NCI-H2171 (cell line): ENCODE measurements around the gene B4GALT6.
A peak's percentile ranks its signal among the peaks of the same experiment; 100 is the strongest.
"Not testable (repeated sequence)": the region's sequence is repeated elsewhere in the genome, so short reads cannot be mapped to it uniquely, and the experiment has no call there.

ENCODE experiments used
- DNase-seq: peaks from one replicate; lab custom pipeline; 2025; lab: John Stamatoyannopoulos, UW

Gene B4GALT6, protein sequence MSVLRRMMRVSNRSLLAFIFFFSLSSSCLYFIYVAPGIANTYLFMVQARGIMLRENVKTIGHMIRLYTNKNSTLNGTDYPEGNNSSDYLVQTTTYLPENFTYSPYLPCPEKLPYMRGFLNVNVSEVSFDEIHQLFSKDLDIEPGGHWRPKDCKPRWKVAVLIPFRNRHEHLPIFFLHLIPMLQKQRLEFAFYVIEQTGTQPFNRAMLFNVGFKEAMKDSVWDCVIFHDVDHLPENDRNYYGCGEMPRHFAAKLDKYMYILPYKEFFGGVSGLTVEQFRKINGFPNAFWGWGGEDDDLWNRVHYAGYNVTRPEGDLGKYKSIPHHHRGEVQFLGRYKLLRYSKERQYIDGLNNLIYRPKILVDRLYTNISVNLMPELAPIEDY

DNA sequence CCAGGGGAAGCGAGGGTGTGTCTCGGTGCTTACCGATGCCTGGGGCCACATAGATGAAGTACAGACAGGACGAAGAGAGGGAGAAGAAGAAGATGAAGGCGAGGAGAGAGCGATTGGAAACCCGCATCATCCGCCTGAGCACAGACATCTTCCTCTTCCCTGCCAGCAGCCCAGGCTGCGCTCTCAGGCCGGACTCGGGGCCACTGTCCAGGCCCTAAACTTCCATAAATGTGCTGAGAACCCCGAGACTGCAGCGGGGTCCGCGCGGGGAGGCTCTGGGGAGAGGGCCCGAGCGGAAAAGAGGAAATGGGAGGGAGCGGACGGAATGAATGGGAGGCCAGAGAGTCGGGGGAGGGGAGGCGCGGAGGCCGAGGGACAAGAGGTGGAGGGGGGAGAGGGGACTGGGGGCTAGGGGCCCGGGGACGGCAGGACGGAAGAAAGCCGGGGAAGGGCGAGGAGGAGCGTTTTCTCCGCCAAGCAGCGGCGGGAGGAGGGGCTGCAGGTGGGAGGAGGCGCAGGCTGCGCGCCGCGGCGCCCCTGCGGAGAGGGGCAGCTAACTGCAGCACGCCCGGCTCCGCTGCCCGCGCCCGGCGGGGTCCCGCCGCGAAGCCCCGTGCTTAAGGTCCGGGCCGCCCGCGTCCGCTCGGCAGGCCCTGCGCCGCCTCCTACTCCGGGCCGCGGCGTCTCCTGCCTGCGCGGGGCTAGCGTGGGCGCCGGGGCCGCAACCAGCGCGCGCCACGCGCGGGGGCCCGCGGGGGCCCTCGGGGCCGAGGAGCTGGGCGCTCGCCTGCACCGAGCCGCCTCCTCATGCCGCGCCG lies at the start of gene B4GALT6:
Gene B4GALT6, minus strand, starts transcription at position 303 of the 818 bp plus-strand sequence. Its CDS starts 155 bp downstream, at position 148.
- DNase-seq = peak; percentile 34

DNA sequence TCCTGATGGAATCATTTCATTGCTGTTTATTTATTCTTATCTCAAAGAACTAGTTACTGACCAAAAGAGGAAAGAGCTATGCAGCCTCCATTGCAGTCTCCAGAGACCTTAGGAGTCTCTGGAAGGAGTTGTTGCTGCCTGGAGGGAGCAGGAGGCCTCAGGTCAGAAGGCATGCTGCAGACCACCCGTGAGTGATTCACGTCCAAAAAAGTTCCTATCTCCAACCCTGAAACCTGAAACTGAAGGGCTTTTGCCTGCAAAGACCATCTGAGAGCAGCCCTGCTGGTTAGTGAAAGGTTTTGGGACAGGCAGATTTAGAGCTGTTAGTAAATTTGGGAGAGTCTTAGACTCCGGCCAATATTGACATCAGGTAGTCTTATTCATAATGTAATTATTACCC lies 47.2 kb upstream of the B4GALT6 start:
- no peak for DNase-seq

DNA sequence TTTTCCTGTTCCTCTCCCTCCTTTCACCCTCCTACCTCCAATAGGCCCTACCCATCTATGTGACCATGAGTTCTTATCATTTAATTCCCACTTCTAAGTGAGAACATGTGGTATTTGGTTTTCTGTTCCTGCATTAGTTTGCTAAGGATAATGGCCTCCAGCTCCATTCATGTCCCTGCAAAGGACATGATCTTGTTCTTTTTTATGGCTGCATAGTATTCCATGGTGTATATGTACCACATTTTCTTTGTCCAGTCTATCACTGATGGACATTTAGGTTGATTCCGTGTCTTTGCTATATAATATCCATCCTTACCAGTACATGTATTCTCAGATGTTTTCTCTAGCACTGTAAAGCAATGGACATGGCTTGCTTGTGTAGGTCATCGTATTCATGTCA lies 44.8 kb upstream of the B4GALT6 start:
- DNase-seq = not testable (repeated sequence)

DNA sequence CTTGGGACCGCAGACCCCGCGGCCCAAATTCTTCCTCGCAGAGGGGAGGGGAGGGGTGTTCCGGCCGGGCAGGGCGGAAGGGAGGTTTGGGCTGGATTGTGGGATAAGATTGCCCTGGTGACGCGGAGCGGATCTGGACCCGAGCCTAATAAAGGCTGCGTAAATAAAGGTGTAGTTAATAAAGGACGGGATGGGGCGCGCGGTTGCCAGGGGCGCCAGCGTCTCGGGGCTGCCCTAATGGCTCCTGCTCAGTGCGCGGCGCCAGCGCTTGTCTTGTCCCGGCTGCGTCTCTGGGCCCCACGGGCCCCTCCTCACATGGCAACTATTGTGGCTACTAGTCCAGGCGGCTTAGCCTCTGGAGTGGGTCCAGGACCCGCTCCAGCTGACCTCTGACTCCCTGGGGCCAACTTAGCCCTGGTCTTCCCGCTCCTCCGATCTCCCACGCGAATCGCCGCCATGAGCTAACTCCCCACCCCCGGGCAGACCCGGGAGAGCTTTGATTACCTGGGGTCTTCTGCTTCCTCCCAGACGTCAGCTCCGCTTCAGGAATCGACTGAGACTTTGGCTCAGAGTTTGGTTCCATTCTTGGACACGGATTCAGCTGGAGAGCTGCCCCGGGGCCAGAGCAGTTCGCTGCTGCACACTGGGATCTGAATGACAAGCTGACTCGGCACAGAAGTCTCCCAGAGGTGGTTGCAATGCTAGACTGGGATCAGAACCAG lies 39.8 kb upstream of the B4GALT6 start:
- DNase-seq = peak; percentile 5

DNA sequence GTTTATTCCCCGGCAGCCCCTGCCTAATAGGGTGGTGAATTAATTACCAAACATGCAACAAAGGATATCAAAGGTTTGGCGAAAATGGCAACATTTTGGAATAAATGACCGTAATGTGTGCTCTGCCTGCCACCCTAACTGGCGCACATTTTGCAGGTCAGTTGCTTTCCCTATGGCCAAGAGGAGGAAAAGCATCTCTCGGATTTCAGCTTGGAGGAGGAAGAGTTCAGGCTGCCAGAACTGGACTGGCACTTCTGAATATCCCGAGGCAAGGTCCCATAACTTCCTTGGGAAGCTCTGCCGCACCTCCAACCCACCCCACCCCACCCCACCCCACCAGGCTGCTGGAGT lies 39.2 kb upstream of the B4GALT6 start:
- DNase-seq = no peak

DNA sequence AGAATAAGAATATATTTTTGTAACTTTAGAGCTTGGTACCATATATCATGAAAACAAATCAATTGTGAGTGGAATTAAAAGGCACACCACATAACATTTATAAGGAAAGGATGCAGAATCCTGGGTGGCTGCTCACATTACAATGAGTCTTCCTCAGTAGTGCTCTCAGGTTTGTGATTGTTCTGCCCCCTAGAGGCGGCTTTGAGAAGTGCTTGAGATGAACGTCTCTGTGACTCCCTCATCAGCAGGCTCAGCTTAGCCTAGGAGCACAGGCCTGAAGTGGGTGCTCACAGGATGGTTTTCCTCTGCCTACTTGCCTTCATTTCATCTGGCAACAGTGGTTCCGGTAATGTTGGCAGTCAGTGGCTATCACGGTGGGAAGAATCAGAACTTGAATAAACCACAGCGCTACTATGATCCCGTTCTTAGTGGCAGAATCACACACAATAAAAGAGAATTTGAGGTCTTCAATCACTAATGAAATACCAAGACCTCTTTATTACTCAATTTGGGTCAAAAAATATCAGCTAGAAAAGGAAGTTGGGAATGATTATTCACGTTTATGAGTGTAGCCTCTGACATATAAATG lies 38.1 kb upstream of the B4GALT6 start:
- DNase-seq = peak; percentile 15

DNA sequence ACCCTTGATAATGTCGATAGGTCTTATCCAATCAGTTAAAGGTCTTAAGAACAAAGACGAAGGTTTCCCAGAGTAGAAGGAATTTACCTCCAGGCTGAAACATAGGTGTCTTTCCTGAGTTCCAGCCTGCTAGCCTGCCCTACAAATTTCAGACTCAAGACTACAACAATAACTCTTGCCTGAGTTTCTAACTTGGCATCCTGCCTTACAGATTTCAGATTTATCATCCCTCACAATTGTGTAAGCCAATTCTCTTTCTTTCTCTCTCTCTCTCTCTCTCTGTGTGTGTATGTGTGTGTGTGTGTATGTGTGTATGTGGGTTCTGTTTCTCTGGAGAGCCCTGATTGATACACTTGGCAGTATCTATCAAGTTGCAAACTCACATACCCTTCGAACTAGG lies 37.2 kb upstream of the B4GALT6 start:
- DNase-seq = no peak

DNA sequence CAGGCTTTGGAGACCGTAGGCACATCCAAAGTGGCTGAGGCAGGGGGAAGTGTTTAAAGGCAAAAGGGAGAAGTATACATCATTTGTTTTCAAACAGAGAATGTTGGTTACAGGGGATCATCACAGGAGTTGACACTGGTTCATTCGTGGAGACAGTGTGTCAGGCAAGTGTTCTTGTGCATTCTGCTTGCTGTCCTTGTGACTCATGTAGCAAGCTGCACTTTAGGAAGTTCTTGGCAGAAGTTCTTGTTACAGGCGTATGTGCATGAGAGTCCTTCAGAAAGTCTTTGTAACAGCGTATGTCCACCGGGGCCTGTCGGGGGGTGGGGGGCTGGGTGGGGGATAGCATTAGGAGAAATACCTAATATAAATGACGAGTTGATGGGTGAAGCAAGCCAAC lies 36.5 kb upstream of the B4GALT6 start:
- no peak for DNase-seq

DNA sequence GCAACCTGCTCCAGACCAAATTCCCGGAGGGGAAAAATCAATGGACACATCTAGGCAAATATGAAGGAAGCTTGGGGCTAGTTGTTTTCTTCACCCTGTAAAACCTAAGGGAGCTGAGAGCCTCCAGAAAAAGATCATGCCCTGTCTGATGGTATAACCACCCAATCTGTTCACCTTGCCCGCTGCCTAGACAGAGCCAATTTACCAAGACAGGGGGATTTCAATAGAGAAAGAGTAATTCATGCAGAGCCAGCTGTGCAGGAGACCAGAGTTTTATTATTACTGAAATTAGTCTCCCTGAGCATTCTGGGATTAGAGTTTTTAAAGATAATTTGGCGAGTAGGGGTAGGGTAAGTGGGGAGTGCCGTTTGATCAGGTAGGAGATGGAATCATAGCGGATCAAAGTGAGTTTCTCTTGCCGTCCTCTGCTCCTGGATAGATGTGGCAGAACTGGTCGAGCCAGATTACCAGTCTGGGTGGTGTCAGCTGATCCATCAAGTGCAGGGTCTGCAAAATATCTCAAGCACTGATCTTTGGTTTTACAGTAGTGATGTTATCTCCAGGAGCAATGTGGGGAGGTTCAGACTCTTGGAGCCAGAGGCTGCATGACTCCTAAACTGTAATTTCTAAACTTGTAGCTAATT lies 35.1 kb upstream of the B4GALT6 start:
- no peak for DNase-seq

DNA sequence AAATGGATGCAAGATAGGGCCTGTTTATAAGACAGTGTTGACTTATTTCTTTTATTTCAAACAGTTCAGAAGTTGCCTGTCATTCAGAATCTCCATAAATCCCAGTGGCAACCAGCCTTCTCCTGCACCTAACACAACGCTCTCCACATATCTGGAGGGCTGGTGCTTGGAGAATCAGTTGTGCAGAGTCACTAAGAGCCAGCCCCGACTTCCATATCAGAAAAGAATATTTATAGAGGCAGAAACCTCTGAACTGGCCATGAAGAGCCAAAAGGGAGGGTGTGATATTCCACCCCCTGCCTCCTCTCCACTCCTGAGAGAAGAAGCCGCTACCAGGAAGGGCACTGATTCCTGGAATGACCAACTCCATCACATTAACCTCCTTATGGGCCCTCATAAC lies 34.0 kb upstream of the B4GALT6 start:
- DNase-seq = no peak

DNA sequence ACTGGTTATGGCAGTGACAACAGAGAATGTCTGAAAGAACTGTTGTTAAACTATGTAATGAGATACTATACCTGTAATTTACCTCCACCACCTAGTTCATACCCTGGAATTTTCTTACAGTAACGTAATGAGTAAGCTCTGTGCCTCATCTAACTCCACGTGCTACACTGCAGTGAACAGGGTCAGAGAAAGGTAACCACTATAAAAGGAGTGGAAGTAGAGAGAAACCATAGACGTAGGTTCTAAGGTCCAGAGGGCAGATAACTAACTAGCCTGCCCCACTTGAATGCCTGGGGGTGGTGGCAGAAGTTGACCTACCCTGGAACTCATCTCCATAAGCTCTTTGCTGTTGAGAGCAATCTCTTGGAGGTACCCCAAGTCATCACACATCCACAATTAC lies 32.0 kb upstream of the B4GALT6 start:
- DNase-seq = no peak

DNA sequence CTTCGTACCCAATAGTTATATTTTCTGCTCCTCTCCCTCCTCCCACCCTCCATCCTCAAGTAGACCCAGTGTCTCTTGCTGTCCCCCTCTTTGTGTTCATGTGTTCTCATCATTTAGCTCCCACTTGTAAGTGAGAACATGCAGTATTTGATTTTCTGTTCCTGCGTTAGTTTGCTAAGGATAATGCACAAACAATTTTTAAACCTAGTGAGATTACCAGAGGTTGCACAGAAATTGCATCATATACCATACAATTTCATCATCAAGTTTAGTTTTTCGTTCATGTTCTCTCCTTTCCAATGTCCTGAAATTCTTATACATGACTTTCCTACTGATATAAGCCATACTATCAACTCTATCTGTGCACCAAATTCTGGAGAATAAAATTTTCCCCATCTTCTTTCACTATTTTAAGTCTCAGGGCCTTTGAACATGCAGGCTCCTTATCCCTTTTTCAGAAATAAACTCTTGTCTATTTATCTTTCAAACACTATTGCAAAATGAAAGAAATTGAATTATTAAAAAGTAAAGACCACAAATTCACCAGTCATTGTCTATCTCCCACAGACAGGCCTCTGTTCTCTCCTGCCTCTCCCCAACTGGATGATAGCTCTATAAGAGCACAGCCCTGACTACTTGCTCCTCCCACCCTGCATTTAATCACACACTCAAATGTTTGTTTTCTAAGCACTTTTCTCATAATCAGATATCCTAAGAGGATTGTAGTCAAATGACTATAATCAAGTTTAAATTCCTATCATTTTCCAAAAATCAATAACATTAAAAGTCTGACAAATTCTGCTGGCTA lies 27.2 kb upstream of the B4GALT6 start:
- no peak for DNase-seq

DNA sequence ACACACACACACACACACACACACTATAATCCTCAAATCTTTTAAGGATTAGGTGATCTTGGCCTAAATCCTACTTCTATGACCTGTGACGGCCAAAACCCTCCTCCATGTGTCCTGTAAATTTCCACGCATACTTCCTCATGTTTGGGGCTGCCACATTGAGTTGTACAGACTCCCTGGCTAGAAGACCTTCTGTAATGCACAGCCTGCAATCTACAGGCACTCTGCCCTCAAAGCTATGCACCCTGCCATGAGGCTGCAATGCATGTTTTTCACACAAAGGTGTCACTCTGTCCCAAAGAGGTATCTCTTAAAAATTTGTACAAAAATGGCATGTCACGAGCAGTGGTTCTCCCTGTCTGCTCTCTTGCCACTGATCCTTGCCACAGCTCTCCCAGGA lies 26.4 kb upstream of the B4GALT6 start:
- no peak for DNase-seq

DNA sequence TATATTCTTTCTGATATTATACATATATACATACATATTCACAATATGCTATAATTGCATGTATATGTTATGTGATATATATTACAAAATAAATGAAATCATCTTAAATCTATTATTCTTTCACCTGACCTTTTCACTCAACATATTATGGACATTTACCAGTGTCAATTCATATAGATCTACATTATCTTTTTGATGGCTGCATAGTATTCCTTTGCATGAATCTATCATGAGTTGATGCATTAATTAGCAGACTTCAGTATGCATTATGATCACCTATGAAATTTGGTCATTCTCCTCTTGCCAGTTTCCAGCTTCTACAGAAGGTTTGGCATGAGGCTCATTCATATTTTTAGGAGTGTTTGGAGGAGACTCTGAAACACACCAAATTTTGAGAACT lies 23.4 kb upstream of the B4GALT6 start:
- no peak for DNase-seq

DNA sequence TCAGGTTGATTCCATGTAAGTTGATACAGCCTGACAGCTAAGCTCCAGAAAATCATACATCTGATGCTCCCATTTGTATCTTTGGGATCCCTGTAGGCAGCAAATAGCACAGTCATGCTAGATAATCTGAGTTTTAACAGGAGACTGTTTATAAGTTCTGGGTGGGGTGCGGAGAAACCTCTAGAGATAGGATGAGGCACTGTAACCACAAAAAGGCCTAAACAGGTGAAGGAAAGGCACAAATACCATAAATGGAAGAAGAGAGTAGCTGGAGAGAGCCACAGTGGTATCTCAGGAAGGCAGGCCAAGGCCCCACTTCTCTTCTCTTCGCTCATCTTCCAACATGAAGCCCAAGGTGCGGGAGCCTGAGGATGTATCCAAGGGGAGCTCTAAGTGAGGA lies 18.1 kb upstream of the B4GALT6 start:
- DNase-seq = no peak

DNA sequence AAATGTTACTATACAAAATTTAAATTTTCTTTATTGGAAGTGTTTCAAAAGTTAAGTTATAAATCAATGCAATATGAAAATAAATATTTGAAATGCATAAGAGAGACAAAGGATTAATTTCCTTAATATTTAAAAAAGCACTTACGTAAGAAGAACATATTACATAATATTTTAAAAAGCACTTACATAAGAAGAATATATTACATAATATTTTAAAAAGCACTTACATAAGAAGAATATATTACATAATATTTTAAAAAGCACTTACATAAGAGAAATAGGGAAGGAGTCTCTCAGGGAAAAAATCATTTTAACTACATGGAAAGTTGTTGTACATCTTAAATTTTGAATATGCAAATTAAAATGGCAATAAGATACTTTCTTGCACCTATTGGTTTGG lies 17.4 kb upstream of the B4GALT6 start:
- no peak for DNase-seq

DNA sequence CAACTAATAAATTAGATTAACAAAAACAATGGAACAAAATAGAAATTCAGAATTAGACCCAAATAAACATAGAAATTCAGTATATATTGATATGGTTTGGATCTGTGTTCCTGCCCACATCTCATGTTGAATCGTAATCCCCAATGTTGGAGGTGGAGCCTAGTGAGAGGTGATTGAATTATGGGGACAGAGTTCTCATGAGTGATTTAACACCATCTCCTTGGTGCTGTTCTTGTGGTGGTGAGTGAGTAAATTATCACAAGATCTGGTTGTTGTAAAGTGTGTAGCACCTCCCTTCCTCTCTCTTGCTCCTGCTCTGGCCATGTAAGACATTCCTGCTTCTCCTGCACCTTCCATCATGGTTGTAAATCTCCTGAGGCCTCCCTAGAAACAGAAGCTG lies 16.6 kb upstream of the B4GALT6 start:
- no peak for DNase-seq

DNA sequence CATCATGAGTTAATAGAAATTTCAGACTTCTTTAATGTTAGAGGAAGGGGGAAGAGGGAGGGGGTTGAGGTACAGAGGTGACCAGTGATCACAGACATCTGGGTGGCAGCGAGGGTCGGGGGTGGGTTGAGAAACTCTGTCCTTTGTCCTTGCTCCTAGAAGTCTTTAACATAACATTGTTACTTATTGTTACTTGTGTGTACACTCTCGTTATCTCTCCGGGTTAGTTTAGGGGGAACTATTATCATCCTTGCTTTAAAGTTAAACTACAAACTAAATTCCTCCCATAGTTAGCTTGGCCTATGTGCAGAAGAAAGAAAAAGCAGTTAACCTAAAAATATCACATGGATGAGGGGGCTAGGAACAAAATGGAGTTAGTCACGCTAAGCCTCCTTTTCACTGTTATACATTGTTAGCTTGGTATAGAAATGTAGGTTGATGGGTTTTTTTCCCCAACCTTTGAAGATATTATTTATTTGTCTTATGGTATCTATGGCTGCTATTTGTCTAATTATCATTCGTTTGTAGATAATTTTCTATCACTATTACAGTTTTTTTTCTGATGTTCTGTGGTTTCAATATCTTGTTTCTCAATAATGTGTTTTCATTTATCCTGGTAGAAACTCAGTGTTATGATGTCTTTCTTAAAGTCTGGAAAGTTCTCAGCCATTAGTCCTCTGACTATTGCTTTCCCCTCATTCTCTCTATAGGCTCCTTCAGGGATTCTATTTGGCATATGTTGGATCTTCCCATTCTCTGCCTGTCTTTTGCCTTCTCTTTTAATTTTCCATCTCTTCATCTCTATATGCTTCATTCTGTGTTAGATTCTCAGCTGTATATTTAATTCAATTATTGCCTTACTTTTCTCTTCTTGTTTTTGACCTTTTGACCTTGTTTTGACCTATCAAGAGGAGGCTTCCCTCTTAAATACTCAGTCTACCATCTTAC lies 13.2 kb upstream of the B4GALT6 start:
- no peak for DNase-seq

DNA sequence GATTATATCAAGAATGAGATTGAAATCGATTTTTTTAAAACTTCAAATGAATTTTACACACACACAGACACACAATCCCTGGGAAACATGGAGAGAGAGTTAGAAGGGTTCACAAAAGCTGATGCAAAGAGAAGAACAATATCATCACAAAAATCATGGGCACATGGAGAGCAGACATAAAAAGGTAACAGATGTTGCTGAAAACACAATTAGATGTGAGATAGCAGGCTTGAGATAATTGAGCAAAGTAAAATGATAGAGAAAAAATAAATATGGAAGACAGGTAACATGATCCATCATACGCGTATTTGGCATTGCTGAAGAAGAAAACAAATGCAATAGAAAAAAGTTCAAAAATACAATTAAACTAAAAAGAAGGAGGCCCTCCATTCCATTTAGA lies 11.6 kb upstream of the B4GALT6 start:
- peak; percentile 31 for DNase-seq

DNA sequence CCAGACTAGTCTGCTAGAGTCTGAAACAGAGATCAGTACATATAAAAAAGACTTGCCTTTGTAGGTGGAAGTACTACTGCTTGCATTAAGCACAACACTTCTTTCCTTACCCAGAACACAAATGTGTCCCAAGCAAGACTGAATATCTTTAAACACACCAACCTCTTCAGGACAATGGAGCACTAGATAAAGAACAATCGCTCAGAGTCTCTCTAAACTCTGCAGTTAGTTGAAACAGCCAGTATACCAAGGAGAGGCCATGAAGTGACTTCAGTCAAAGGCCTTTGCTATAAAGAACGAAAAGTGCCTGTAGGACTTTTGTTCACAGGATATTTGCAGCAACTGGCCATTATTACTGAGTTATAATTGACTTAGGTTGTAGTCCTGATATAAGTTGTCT lies 9.9 kb upstream of the B4GALT6 start:
- DNase-seq = no peak
